ENCODE results near the gene PNPLA2. TPM values are rescaled to one million over a fixed set of nuclear protein-coding genes. Genes with fewer than 3 reads are reported as not detected.

PNPLA2 gene
- polyA plus RNA-seq, 1 donor = 98.0 TPM

DNA sequence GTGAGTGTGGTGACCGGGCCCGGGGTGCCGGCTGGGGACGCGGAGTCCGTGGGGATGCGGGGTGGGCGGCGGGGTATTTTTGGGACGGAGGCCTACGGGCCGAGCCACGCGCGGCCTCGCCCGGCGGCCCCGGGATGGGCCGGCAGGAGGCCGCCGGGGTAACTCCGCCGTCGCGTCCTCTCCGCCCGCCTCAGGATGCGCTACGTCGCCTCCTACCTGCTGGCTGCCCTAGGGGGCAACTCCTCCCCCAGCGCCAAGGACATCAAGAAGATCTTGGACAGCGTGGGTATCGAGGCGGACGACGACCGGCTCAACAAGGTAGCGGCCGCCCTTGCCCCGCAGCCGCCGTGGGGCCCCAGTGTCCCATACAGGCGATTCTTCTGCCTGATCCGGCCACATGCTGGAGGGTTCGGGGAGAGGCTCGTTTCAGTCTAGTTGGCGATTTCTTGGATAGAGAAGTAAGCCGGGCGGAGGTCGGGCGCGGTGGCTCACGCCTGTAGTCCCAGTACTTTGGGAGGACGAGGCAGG is 8.6 kb upstream of the PNPLA2 start:
- DNase-seq = no peak
- H3K9me3 ChIP-seq (ENCODE audit: control insufficient read depth, low read depth, low read length) = no peaks in the 10 kb centered on the region
- H3K27me3 ChIP-seq (ENCODE audit: control insufficient read depth, insufficient read depth, low read length) = no peaks in the 10 kb centered on the region
- H3K4me1 ChIP-seq (ENCODE audit: control insufficient read depth, insufficient read depth, low read length) = peaks cover 13% of the 10 kb centered on the region
- peak overlapping the region; percentile 96 for H3K27ac ChIP-seq (ENCODE audit: low read length)
- peak overlapping the region; percentile 92 for H3K4me3 ChIP-seq (ENCODE audit: low read length)
- no CpG with 5 or more reads among the region's 55 CpGs for WGBS (ENCODE audit: insufficient coverage, low lambda C conversion rate)
- peaks cover 32% of the 10 kb centered on the region for H3K36me3 ChIP-seq (ENCODE audit: control insufficient read depth, insufficient read depth, low read length)

GRCh38 chr11:811446-812245 is 7.1 kb upstream of the PNPLA2 start:
- H3K27me3 ChIP-seq (ENCODE audit: control insufficient read depth, insufficient read depth, low read length) = no peaks in the 10 kb centered on the region
- H3K4me3 ChIP-seq (ENCODE audit: low read length) = peak overlapping the region; percentile 92
- no peak for DNase-seq
- H3K36me3 ChIP-seq (ENCODE audit: control insufficient read depth, insufficient read depth, low read length) = peaks cover 36% of the 10 kb centered on the region
- peaks cover 13% of the 10 kb centered on the region for H3K4me1 ChIP-seq (ENCODE audit: control insufficient read depth, insufficient read depth, low read length)
- no peaks in the 10 kb centered on the region for H3K9me3 ChIP-seq (ENCODE audit: control insufficient read depth, low read depth, low read length)
- H3K27ac ChIP-seq (ENCODE audit: low read length) = no peak overlapping the region
- no CpG with 5 or more reads among the region's 14 CpGs for WGBS (ENCODE audit: insufficient coverage, low lambda C conversion rate)

- no peaks in the 10 kb centered on the region for H3K27me3 ChIP-seq (ENCODE audit: control insufficient read depth, insufficient read depth, low read length)
- H3K9me3 ChIP-seq (ENCODE audit: control insufficient read depth, low read depth, low read length) = no peaks in the 10 kb centered on the region
- H3K4me3 ChIP-seq (ENCODE audit: low read length) = no peak overlapping the region
- peaks cover 36% of the 10 kb centered on the region for H3K36me3 ChIP-seq (ENCODE audit: control insufficient read depth, insufficient read depth, low read length)
- no peak overlapping the region for H3K27ac ChIP-seq (ENCODE audit: low read length)
- peaks cover 13% of the 10 kb centered on the region for H3K4me1 ChIP-seq (ENCODE audit: control insufficient read depth, insufficient read depth, low read length)
- WGBS (ENCODE audit: insufficient coverage, low lambda C conversion rate) = no CpG with 5 or more reads among the region's 3 CpGs
- no peak for DNase-seq
Measured at GRCh38 chr11:812390-812789, 6.3 kb upstream of the PNPLA2 start.

GRCh38 chr11:813072-813455 is 5.7 kb upstream of the PNPLA2 start:
- H3K9me3 ChIP-seq (ENCODE audit: control insufficient read depth, low read depth, low read length) = no peaks in the 10 kb centered on the region
- WGBS (ENCODE audit: insufficient coverage, low lambda C conversion rate) = no CpG with 5 or more reads among the region's 6 CpGs

GRCh38 chr11:813456-814096 is 5.1 kb upstream of the PNPLA2 start:
- Histone ChIP-seq H3K4me3 (ENCODE audit: low read length) (no peak overlapping the region), H3K27me3 (ENCODE audit: control insufficient read depth, insufficient read depth, low read length) (no peaks in the 10 kb centered on the region), H3K9me3 (ENCODE audit: control insufficient read depth, low read depth, low read length) (no peaks in the 10 kb centered on the region), H3K4me1 (ENCODE audit: control insufficient read depth, insufficient read depth, low read length) (peaks cover 15% of the 10 kb centered on the region), H3K27ac (ENCODE audit: low read length) (no peak overlapping the region), H3K36me3 (ENCODE audit: control insufficient read depth, insufficient read depth, low read length) (peaks cover 36% of the 10 kb centered on the region)
- WGBS (ENCODE audit: insufficient coverage, low lambda C conversion rate) = no CpG with 5 or more reads among the region's 9 CpGs
- DNase-seq = no peak

More at GRCh38 chr11:813072-813455, 5.7 kb upstream of the PNPLA2 start:
- Histone ChIP-seq H3K4me1 (ENCODE audit: control insufficient read depth, insufficient read depth, low read length) (peaks cover 14% of the 10 kb centered on the region), H3K36me3 (ENCODE audit: control insufficient read depth, insufficient read depth, low read length) (peaks cover 36% of the 10 kb centered on the region), H3K27me3 (ENCODE audit: control insufficient read depth, insufficient read depth, low read length) (no peaks in the 10 kb centered on the region), H3K27ac (ENCODE audit: low read length) (no peak overlapping the region), H3K4me3 (ENCODE audit: low read length) (no peak overlapping the region)
- DNase-seq = no peak

DNA sequence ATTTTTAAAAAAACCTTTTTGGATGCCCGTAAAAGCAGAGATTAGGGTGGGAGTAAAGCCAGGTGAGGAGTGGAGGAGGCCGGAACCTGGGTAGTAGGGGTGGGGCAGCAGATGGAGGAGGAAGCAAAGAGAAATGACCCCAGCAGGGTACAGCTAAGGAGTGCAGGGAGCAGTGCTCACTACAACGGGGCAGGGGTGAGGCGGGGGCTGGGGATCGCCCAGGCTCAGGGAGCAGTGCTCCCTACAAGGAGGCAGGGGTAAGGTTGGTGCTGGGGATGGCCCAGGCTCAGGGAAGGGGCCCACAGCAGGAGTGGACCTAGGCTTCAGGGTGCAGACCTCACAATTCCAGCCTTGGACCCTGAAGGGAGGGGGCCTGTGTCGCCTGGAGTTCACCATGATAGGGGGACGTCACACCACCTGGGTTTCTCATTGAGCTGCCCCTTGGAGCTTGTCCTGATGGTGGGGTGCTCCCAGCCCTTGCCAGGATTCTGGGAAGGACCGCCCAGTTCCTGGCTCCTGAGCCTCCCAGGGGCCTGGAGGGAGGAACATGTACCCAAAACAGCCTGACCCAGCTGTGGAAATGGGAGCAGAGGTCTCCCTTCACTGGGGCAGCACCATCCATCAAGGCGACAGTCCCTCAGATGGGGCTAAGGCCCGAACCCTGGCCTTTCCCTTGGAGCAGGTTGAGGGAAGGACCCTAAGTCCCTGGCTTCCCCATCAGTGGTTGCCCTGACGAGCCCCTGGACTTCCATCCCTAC is 2.9 kb upstream of the PNPLA2 start:
- no peak overlapping the region for H3K4me3 ChIP-seq (ENCODE audit: low read length)
- no peak for DNase-seq
- H3K36me3 ChIP-seq (ENCODE audit: control insufficient read depth, insufficient read depth, low read length) = peaks cover 36% of the 10 kb centered on the region
- no peak overlapping the region for H3K27ac ChIP-seq (ENCODE audit: low read length)
- 80% methylated on average over 2 of the region's 11 CpGs for WGBS (ENCODE audit: insufficient coverage, low lambda C conversion rate)
- H3K4me1 ChIP-seq (ENCODE audit: control insufficient read depth, insufficient read depth, low read length) = peaks cover 21% of the 10 kb centered on the region
- no peaks in the 10 kb centered on the region for H3K27me3 ChIP-seq (ENCODE audit: control insufficient read depth, insufficient read depth, low read length)
- H3K9me3 ChIP-seq (ENCODE audit: control insufficient read depth, low read depth, low read length) = no peaks in the 10 kb centered on the region

DNA sequence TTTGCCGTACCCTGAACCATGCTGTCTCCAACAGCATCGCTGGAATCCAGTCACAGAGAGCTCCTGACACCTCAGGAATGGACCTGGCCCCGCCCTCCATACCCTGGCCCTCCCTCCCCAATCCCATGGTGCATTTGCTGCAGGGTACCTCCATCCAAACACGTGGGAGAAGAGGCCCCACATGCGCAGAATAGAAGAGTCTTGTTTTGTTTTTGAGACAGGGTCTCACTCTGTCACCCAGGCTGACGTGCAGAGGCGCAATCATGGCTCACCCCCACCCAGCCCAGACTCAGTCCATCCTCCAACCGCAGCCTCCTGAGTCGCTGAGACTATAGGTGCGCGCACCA is 2.3 kb upstream of the PNPLA2 start:
- WGBS (ENCODE audit: insufficient coverage, low lambda C conversion rate) = no CpG with 5 or more reads among the region's 11 CpGs
- Histone ChIP-seq H3K4me1 (ENCODE audit: control insufficient read depth, insufficient read depth, low read length) (peaks cover 21% of the 10 kb centered on the region), H3K9me3 (ENCODE audit: control insufficient read depth, low read depth, low read length) (no peaks in the 10 kb centered on the region), H3K36me3 (ENCODE audit: control insufficient read depth, insufficient read depth, low read length) (peaks cover 35% of the 10 kb centered on the region), H3K27ac (ENCODE audit: low read length) (no peak overlapping the region), H3K4me3 (ENCODE audit: low read length) (no peak overlapping the region), H3K27me3 (ENCODE audit: control insufficient read depth, insufficient read depth, low read length) (no peaks in the 10 kb centered on the region)
- no peak for DNase-seq

GRCh38 chr11:819129-819931 is 616 bp downstream of the PNPLA2 start:
- Histone ChIP-seq H3K36me3 (ENCODE audit: control insufficient read depth, insufficient read depth, low read length) (peaks cover 35% of the 10 kb centered on the region), H3K27me3 (ENCODE audit: control insufficient read depth, insufficient read depth, low read length) (no peaks in the 10 kb centered on the region)

GRCh38 chr11:819943-820649 is 1.4 kb downstream of the PNPLA2 start:
- H3K36me3 ChIP-seq (ENCODE audit: control insufficient read depth, insufficient read depth, low read length) = peaks cover 36% of the 10 kb centered on the region
- H3K9me3 ChIP-seq (ENCODE audit: control insufficient read depth, low read depth, low read length) = no peaks in the 10 kb centered on the region
- peak overlapping the region; percentile 96 for H3K4me3 ChIP-seq (ENCODE audit: low read length)
- H3K4me1 ChIP-seq (ENCODE audit: control insufficient read depth, insufficient read depth, low read length) = peaks cover 33% of the 10 kb centered on the region
- no peaks in the 10 kb centered on the region for H3K27me3 ChIP-seq (ENCODE audit: control insufficient read depth, insufficient read depth, low read length)
- WGBS (ENCODE audit: insufficient coverage, low lambda C conversion rate) = no CpG with 5 or more reads among the region's 47 CpGs
- DNase-seq = peak; percentile 92 to 95
- H3K27ac ChIP-seq (ENCODE audit: low read length) = peak overlapping the region; percentile 84

More at GRCh38 chr11:819129-819931, 616 bp downstream of the PNPLA2 start:
- Histone ChIP-seq H3K4me1 (ENCODE audit: control insufficient read depth, insufficient read depth, low read length) (peaks cover 30% of the 10 kb centered on the region), H3K27ac (ENCODE audit: low read length) (peak overlapping the region; percentile 100), H3K9me3 (ENCODE audit: control insufficient read depth, low read depth, low read length) (no peaks in the 10 kb centered on the region), H3K4me3 (ENCODE audit: low read length) (peak overlapping the region; percentile 96)
- peak; percentile 90 to 94 for DNase-seq
- no CpG with 5 or more reads among the region's 96 CpGs for WGBS (ENCODE audit: insufficient coverage, low lambda C conversion rate)

Data from large intestine (tissue), 3 donors.